HG03095 (cell line): ENCODE results near the gene LCE1E.

Experiments
- ATAC-seq: cut with Tn5 transposase; IDR thresholded peaks from one replicate; pipeline ENCODE4 v1.9.1; 2021; ENCODE audit warnings: moderate library complexity; ENCODE audit not compliant: unreplicated experiment

Gene LCE1E

GRCh38 chr1:152786077-152786476, at the start of gene LCE1E:
LCE1E (plus strand) TSS chr1:152786257; CDS start chr1:152787300, 1,043 bp downstream.
- ATAC-seq = no peak

- ATAC-seq = no peak
Measured at GRCh38 chr1:152737997-152738396, 48.1 kb upstream of the LCE1E start.

- no peak for ATAC-seq
Measured at GRCh38 chr1:152739841-152740240, 46.2 kb upstream of the LCE1E start.

GRCh38 chr1:152741656-152742055, 44.4 kb upstream of the LCE1E start:
- ATAC-seq = no peak

- ATAC-seq = no peak
Measured at GRCh38 chr1:152743371-152744145, 42.5 kb upstream of the LCE1E start.

GRCh38 chr1:152745289-152745704, 40.8 kb upstream of the LCE1E start:
- ATAC-seq = no peak

GRCh38 chr1:152745765-152746444, 40.2 kb upstream of the LCE1E start:
- no peak for ATAC-seq

GRCh38 chr1:152747831-152748230, 38.2 kb upstream of the LCE1E start:
- ATAC-seq = no peak

GRCh38 chr1:152752225-152752624, 33.8 kb upstream of the LCE1E start:
- no peak for ATAC-seq

- ATAC-seq = no peak
Measured at GRCh38 chr1:152753586-152753985, 32.5 kb upstream of the LCE1E start.

- no peak for ATAC-seq
Measured at GRCh38 chr1:152756872-152757271, 29.2 kb upstream of the LCE1E start.

GRCh38 chr1:152757747-152758146, 28.3 kb upstream of the LCE1E start, which contains the start of gene KPRP:
KPRP (plus strand) TSS chr1:152758025; CDS start chr1:152759589, 1,564 bp downstream.
- no peak for ATAC-seq

GRCh38 chr1:152758636-152759035, 27.4 kb upstream of the LCE1E start:
- ATAC-seq = no peak

GRCh38 chr1:152759453-152760173, 26.4 kb upstream of the LCE1E start:
- ATAC-seq = no peak

- no peak for ATAC-seq
Measured at GRCh38 chr1:152760551-152761190, 25.4 kb upstream of the LCE1E start.

GRCh38 chr1:152761609-152762213, 24.3 kb upstream of the LCE1E start:
- ATAC-seq = no peak

GRCh38 chr1:152768847-152769533, 17.1 kb upstream of the LCE1E start:
- ATAC-seq = no peak

- ATAC-seq = no peak
Measured at GRCh38 chr1:152770411-152770810, 15.6 kb upstream of the LCE1E start.

- no peak for ATAC-seq
Measured at GRCh38 chr1:152774875-152775274, 11.2 kb upstream of the LCE1E start, which contains the start of gene LCE1F. LCE1F (plus strand) TSS chr1:152775140; CDS start chr1:152776372, 1,232 bp downstream.

GRCh38 chr1:152776361-152776760, 9.7 kb upstream of the LCE1E start:
- no peak for ATAC-seq
